ENCODE data around the gene STX18. TPM values are rescaled to one million over a fixed set of nuclear protein-coding genes. Genes with fewer than 3 reads are reported as not detected.
"Not testable (repeated sequence)": the region's sequence is repeated elsewhere in the genome, so short reads cannot be mapped to it uniquely, and the experiment has no call there.

STX18 gene
- total RNA-seq, 2 experiments from 2014 or later, result 28.8 to 32.0 TPM

DNA sequence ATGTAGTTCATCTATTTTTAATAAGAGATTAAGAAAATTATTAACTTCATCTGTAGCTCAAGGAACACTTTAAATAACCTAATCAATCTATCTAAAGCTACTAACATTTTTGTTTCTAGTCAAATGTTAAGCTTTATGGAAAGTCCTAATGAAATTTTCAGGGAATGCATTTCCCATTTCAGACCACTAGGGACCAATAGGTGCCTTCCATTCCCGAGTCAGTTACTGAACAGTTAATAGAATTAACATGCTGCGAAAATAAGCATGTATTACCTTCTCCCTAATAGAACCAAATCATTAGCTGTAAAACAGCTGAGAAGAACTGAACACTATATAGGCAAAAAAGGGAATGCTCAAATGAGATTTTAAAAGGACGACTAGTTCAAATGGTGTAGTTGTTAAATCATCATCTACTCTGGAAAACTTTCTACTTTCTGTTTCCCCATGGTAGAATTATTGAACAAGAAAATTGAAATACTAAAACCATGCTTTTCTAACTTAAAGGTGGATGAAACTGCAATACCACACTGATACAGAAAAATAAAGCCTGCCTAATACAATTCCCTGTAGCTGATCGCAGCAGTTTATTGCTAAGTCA is 22.5 kb downstream of the STX18 start:
- POLR2A ChIA-PET, result no interaction called here
- CTCF ChIA-PET, result interaction anchor here (1.1 kb wide), 1 partner anchor 31 kb away, joined by 3 read pairs; no protein-coding TSS in a partner anchor

DNA sequence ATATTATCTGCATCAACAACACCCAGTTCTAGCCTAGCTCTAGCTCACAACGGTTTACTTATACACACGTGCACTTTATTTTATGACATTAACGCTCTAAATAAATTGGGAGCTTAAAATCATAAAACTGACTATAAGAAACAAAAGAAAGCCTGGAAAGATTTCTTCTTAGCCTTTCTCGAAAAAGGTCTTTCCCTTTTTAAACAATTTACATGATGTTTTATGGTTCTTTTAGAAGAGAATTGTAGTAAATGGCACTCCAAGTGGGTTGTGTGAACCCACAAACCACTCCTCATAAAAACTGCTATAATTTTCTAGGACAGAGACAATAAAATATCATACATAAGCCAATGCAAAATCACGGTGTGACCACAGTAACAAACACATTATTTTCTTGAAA is 23.1 kb downstream of the STX18 start:
- POLR2A ChIA-PET, result no interaction called here
- CTCF ChIA-PET, result no interaction called here

DNA sequence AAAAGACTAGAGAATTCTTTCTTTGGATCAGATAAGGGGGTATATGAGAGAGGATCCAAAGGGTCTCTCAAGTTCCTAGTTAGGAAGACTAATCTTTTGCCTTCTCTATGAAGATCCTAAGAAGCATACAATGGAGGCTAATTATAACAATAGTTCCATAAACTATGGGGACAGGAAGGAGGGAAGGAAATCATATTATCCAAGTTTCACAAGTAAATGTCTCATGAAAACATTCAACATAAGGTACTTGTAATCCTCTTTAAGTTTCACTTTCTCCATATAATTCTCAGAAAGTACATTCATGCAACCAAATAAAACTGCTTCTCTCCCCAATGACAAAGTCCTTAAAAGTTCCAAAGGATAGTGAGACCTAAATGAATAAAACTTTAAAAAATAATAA is 27.1 kb downstream of the STX18 start:
- ChIA-PET POLR2A (no interaction called here), CTCF (no interaction called here)

DNA sequence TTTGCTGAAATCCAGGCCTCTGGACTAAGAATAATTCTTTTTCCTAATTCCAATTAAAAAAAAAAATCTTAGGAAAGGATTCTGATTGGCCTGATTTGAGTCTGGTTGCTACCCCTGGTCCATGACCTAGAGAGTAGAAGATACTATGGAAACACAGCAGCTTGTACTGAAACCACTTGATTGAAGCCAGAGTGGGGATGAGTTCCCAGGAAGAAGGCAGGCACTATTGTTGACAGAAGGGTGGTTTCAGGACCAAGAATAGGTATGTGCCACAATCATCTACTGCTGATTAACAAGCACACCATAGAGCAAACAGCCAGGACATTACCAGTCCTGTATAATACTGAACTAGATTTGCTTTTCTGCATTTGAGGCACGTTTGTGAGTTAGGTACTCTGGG is 29.6 kb downstream of the STX18 start:
- POLR2A ChIA-PET, result no interaction called here
- CTCF ChIA-PET, result interaction anchor here (1.5 kb wide), 1 partner anchor 13 kb away, joined by 4 read pairs; no protein-coding TSS in a partner anchor

DNA sequence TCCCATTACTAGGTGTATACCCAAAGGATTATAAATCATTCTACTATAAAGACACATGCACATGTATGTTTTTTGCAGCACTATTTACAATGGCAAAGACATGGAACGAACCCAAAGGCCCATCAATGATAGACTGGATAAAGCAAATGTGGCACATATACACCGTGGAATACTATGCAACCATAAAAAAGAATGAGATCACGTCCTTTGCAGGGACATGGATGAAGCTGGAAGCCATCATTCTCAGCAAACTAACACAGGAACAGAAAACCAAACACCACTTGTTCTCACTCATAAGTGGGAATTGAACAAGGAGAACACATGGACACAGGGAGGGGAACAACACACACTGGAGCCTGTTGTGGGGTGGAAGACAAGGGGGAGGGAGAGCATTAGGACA is 31.2 kb downstream of the STX18 start:
- CTCF ChIA-PET, result interaction anchor here (1.1 kb wide), 1 partner anchor 23 kb away, joined by 3 read pairs; no protein-coding TSS in a partner anchor

DNA sequence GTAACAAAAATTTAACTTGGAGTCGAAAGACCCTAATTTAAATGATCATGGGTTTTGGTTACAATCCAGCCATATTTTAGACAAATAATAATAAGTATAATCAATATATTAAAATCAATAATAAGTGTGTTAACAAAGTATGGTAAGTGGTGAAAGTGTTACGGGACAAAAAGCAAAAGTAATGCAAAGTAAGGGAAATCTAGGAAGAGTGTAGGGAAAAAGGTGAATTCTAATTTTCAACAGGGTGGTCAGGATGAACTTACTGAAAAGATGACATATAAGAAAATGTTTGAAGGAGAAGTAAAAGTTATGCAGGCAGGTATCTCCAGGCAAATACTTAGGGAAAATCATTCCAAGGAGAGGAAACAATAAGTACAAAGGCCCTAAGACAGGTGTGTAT is 32.3 kb downstream of the STX18 start:
- CTCF ChIA-PET, result no interaction called here
- POLR2A ChIA-PET, result no interaction called here

More for the DNA sequence above, 31.2 kb downstream of the STX18 start:
- POLR2A ChIA-PET, result not testable (repeated sequence)

DNA sequence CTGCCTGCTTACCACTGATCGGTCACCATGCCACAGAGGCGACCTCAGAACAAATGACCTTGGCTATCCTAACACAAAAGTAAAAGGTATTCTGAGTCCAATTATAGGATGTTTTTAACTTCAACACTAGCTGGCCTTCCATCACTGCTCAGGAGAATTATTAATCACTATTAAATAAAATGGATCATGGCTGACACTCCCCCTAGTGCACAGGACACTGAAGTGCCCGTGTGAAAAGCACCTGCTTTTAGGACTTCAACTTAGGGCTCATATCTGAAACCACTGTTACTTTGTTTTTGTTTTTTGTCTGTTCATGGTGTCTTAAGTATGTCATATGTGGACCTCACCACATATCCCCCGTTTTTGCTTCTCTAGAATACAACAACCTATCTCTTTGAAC is 33.9 kb downstream of the STX18 start:
- ChIA-PET CTCF (no interaction called here), POLR2A (no interaction called here)

DNA sequence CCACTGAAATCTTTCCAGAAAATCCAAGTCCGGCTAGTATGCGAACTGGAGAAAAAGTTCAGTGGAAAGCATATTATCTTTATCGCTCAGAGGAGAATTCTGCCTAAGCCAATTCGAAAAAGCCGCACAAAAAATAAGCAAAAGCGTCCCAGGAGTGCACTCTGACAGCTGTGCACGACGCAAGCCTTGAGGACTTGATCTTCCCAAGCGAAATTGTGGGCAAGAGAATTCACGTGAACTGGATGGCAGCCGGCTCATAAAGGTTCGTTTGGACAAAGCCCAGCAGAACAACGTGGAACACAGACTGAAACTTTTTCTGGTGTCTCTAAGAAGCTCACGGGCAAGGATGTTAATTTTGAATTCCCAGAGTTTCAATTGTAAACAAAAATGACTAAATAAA is 34.4 kb downstream of the STX18 start:
- ChIA-PET POLR2A (no interaction called here), CTCF (no interaction called here)

DNA sequence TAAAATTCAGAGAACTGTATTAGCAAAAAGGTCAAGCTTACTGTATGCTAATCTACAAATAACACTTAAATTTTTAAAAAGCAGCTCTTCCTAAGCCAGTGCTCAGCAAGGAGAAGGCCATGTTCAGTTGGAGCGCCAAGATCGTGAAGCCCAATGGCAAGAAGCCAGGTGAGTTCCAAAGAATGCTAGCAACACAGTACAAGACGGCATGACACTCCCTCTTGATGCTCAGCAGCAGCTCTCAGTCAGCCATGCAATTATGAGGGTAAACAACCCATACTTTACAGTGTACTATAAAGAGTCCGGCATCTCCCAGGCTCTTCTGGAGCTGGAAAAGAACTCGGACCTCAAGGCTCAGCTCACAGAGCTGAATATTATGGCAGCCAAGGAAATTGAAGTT is 34.9 kb downstream of the STX18 start:
- ChIA-PET CTCF (no interaction called here), POLR2A (no interaction called here)

DNA sequence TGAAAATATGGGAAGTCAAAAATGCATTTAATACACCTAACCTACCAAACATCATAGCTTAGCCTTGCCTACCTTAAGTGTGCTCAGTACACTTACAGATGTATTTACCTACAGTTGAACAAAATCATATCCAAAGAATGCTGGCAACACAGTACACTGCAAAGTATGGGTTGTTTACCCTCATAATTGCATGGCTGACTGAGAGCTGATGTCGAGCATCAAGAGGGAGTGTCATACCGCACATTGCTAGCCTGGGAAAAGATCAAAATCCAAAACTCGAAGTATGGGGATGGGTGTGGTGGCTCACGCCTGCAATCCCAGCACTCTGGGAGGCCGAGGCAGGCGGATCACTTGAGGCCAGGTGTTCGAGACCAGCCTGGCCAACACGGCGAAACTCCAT is 36.6 kb downstream of the STX18 start:
- CTCF ChIA-PET, POLR2A ChIA-PET: not testable (repeated sequence)

DNA sequence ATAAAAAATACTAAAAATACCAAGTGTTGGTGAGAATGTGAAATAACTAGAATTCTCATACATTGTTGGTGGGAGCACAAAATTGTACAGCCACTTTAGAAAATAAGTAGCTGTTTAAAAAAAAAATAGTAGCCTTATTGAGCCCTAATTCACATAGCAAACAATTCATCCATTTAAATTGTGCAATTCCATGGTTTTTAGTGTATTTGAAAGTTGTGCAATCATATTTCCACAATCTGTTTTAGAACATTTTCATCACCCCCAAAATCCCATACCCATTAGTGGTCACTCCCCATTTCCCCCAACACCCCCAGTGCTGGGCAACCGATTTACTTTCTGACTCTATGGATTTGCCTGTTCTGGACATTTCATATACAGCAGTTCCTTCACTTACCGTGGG is 37.1 kb downstream of the STX18 start:
- ChIA-PET POLR2A (no interaction called here), CTCF (no interaction called here)

DNA sequence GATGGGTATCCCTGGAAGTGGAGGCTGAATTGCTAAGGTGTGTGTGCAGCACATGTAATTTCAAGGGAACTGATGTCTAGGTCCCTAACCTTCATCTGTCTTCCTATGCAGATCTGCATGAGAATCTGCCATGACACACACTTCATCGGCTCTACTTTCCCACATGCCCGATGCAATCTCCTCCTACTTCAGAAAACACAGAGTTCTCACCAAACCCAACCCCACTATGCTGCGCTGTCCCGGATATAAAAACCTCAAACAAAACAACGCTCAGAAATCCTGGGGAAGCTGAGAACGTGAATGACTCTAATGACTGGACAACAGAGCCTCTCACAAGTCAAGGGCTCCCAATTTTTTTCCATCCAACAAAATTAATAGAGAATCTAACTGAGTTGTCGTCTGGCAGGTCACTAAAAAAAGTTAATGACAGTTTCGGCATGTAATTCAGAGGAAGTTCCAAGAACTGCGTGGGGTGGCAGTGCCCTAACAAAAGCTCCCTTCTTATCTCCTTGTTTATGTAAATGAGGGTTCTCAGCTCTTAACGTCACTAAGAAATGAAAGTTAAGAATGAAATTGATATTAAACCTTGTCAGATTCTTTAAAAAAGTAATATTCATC is 39.0 kb downstream of the STX18 start:
- ChIA-PET CTCF (no interaction called here), POLR2A (no interaction called here)

DNA sequence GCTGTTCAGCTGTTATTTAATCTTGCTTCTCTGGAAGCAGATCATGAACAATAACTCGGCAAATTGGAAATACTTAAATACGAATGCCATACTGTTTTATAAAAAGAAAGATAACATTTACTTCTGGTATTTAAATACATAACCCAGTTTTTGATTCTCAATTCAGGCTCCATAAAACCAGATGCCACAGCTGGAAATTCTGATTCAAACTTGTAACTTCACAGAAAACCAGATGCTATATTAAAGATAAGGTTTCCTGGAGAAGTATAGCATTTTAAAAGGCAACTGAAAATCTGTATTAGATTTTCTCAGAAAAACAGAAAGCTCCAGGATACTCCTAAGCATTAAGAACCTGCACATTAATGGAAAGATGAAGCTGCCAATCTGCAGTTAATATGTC is 40.2 kb downstream of the STX18 start:
- ChIA-PET CTCF (no interaction called here), POLR2A (no interaction called here)

DNA sequence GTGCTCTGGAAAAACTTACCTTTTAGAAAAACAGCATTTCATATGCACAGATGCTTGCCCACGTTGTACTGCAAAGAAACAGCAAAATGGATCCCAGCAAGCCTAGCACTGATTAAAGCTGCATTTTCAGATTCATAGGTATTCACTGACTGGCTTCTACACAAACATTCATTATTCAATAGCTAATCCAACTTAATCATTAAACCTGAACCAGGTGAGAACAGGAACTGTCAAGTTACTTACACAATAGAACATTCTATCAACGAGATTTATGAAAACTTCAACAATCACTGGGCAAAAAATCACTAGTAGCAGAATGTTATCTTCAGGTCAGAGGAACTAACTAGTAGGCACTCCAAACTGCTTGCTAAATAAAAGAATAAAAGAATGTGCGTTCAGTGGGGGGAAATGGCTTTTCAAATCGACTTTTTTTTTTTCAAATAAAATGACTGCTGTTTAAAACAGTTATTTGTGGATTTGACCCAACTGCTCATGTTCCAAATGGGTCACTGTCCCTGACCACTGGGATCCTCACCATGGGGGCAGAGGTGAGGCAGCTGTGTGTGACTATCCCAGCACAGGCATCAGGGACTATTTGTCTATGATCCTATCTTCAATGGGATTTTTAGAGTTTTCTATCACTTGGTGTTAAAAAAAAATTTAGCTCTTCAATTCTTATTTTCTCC is 42.3 kb downstream of the STX18 start:
- ChIA-PET CTCF (no interaction called here), POLR2A (no interaction called here)

DNA sequence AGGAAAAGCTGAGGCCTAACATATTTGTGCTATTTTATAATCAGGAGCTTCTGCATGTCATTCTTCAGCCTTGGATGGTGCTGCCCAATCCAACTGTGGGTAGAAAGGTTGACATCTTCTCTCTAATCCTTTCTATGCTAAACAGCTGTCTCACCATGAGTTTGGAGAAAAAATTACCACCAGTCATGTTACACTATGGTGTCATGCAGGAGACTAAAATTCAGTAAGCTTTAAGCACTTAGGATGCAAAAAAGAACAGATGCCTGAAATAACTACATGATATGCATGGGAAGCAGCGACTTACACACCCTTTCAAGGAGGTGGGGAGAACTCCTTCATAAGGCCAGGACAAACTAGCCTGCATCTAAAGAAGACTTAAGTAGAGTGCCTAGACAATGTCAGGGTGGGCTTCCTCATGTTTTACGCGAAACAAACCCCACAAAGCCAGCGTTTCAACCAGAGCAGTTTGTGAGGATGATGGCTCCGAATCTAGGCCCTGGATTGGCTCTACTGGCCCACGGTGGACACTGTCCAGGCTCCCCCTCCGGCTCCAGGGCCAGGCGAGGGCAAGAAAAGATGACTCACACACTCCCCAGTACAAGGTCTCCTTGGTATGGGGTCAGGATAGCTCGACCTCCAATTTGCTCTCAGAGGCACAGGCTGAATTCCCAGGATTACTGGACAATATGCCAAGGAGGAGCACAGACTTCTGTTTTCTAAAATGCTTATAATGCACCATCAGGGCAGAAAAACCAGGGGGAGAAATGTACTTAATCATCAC is 45.1 kb downstream of the STX18 start:
- ChIA-PET POLR2A (no interaction called here), CTCF (interaction anchor here (1.0 kb wide), 1 partner anchor 19 kb away, joined by 3 read pairs; no protein-coding TSS in a partner anchor)

DNA sequence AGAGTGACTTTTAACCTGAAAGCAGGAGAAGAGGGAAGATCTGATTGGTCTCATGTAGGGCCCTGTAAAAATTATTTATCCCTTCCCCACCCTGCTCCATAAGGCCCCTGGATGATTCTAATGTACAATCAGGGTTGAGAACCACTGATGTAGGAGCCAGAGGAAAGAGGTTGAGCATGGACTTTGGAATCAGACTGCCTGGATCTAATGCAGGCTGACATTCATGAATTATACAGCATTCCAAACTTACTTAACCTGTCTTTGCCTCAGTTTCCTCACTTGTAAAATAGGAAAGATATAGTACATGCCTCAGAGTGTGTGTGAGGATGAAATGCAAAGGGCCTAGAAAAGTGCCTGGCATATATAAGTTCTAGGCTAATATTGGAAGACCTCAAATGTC is 47.0 kb downstream of the STX18 start:
- POLR2A ChIA-PET, result no interaction called here
- CTCF ChIA-PET, result no interaction called here

DNA sequence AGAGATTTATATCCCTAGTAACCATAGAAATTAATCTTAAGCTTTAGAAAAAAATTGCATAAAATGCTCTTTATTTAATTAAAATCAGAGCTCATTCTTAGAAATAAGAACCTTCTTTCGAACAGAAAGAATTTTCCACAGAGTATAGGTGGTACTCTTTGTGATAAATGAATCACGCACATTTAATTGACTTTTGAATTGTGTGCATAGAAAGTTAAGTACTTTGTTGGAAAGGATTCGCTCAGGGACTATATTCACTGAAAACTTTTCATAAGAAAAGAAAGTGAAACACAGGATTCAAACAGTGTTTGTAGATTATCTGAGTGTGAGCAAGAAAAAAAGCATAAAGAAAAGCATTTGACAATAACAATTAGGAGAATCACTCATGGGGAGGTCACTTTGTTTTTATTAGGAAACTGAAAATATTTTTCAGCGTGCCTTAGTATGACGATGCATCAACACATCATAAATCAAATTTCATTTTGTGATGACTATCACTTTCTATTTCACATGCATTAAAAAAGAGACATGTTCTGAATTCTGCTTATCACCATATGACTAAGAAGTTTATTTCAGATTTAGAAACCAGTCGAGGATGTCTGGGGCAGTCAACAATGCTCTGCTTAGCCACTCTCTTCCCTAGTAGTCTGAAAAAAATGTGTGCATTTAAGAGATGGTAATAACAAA is 49.5 kb downstream of the STX18 start:
- POLR2A ChIA-PET, result no interaction called here
- CTCF ChIA-PET, result no interaction called here

DNA sequence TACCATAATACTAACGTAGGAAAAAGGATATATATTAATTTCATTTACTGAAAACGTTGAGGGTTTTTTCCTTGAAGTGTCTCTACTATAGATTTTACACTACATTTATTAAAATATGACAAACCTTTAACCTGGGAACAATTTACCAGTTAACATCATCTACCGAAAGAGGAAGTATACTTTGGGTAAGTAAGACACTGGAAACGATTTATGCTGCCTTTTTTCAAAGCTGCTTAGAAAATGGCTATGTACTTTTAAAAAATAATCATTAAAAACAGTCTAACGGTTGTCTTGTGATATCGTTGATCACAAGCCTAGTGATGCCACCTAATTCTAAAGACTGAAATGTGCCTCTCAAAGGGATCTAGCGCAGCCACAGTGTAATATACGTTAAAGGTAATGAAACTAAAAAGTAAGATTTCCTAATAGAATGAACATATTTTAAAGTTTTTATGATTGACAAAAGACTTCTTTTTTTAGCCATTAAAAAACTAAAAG is 50.4 kb downstream of the STX18 start:
- CTCF ChIA-PET, result no interaction called here
- POLR2A ChIA-PET, result no interaction called here

DNA sequence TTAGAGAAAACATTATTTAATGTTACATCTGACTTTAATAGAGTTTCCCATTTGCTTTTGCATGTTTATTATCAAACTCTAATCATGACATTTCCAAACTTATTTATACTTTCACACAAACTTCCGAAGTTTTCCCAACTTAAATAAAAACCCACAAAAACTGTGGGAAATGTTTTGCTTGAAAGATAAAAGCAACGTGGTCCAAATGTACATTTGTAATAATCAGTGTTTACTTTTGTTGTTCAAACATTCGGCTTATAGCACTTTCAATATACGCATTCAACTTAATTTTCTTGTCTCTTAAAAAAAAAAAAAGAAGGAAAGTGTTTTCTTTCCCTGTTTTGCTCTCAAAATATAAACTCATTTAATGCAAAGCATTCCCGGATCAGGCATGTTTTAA is 51.0 kb downstream of the STX18 start:
- ChIA-PET POLR2A (no interaction called here), CTCF (no interaction called here)

DNA sequence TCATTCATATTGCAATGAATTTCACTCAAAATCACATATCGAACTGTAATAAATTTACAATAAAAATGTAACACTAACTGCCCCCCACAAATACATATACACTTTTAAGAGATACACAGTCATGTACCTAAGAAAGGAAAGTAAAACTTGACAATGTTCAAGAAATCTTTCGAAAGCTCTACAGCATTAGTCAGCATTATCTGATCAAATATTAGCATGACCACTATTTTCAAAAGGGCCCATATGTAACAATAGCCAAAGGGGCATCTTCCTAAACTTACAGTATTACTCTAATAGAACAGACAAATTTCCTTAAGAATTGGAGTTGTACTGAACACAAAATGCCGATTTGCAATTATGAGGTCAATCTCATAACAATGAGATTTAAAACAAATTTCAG is 51.8 kb downstream of the STX18 start:
- ChIA-PET POLR2A (no interaction called here), CTCF (no interaction called here)

Data from activated CD8-positive, alpha-beta memory T cell treated with anti-CD3 and anti-CD28 coated beads for 36 hours (primary cell).